HG03039 (cell line): ENCODE results near the gene KRTCAP2.
A peak's percentile ranks its signal among the peaks of the same experiment; 100 is the strongest.

ENCODE experiments used
- ATAC-seq: cut with Tn5 transposase; IDR thresholded peaks from one replicate; pipeline ENCODE4 v1.9.1; 2021; ENCODE audit warnings: mild to moderate bottlenecking, moderate library complexity; ENCODE audit not compliant: unreplicated experiment

The KRTCAP2 gene

GRCh38 chr1:155136748-155137147 lies 36.4 kb downstream of the KRTCAP2 start:
- no peak for ATAC-seq

GRCh38 chr1:155135415-155136028 lies 37.6 kb downstream of the KRTCAP2 start, which contains the start of gene SLC50A1:
TSS of gene SLC50A1 (plus strand) at chr1:155135852. CDS start at chr1:155135912, 60 bp downstream.
- ATAC-seq: peak; percentile 58

- peak; percentile 29 for ATAC-seq
These were observed 38.2 kb downstream of the KRTCAP2 start for GRCh38 chr1:155134880-155135414.

GRCh38 chr1:155134322-155134721 lies 38.8 kb downstream of the KRTCAP2 start:
- ATAC-seq: no peak

- ATAC-seq: no peak
These were observed 39.3 kb downstream of the KRTCAP2 start for GRCh38 chr1:155133799-155134281.

- no peak for ATAC-seq
These were observed 41.2 kb downstream of the KRTCAP2 start for GRCh38 chr1:155131856-155132255.

- no peak for ATAC-seq
These were observed 41.8 kb downstream of the KRTCAP2 start for GRCh38 chr1:155131285-155131684.

- no peak for ATAC-seq
These were observed 42.7 kb downstream of the KRTCAP2 start for GRCh38 chr1:155130272-155131006.

- ATAC-seq: no peak
These were observed 44.2 kb downstream of the KRTCAP2 start for GRCh38 chr1:155128755-155129473.

- no peak for ATAC-seq
These were observed 44.9 kb downstream of the KRTCAP2 start for GRCh38 chr1:155127967-155128754.

- no peak for ATAC-seq
These were observed 45.8 kb downstream of the KRTCAP2 start, which contains the start of gene EFNA1 for GRCh38 chr1:155127105-155127966. TSS of gene EFNA1 (plus strand) at chr1:155127876. CDS start at chr1:155127978, 102 bp downstream.

- ATAC-seq: no peak
These were observed 46.5 kb downstream of the KRTCAP2 start for GRCh38 chr1:155126556-155127104.

GRCh38 chr1:155125946-155126555 lies 47.1 kb downstream of the KRTCAP2 start:
- ATAC-seq: no peak

GRCh38 chr1:155125511-155125945 lies 47.6 kb downstream of the KRTCAP2 start:
- no peak for ATAC-seq

- no peak for ATAC-seq
These were observed 48.3 kb downstream of the KRTCAP2 start for GRCh38 chr1:155124503-155125463.

GRCh38 chr1:155123801-155124200 lies 49.3 kb downstream of the KRTCAP2 start:
- ATAC-seq: no peak

GRCh38 chr1:155122308-155122707 lies 50.8 kb downstream of the KRTCAP2 start:
- ATAC-seq: no peak

- no peak for ATAC-seq
These were observed 51.9 kb downstream of the KRTCAP2 start for GRCh38 chr1:155121249-155121648.
